ENCODE results near the gene HSD11B1.

The HSD11B1 gene

DNA sequence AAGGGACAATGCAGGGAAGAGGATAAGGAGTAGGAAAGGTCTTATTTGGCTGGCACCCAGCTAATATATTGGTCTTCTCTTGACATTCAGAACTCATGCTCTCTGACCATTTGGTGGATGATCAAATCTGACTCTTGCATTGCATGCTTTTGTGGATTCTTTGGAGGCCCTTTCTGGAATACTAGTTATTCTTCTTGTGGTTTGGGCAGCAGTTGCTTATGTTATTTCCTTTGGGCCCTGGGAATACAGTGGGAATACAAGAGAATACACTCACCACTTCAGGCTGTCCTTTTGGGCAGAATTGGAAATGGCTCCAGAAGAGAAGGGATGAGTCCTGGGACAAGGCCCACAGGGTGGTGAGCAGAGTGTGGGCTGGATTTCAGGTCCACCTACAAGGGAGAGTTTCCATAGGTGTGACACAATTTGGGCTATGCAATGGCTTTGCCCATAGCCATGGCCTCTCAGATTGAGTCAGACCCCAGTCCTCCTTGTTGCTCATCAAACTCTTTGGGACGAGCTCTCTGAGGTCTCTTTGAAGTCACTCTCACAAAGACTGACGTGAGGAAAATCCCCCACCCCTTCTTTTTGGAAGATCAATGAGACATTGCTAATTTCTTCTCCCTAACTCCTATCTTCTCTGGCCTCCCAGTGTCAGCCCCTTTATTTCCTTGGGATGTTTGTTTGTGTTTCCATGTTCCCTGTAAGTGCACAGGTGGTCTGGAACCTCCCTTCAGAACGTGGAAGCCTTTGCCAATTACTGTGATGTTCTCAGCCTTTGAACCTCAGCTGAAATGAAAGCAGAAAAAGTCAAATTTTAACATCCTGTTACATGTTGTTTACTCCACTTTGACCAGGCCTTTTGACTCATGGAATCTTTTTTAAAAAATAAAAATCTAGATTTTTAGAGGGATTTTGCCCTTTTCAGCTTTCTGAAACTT is 19.4 kb downstream of the HSD11B1 start:
- in situ Hi-C loops (cut with MboI; ENCODE audit: low sequenced_read_pairs): no loop called here

DNA sequence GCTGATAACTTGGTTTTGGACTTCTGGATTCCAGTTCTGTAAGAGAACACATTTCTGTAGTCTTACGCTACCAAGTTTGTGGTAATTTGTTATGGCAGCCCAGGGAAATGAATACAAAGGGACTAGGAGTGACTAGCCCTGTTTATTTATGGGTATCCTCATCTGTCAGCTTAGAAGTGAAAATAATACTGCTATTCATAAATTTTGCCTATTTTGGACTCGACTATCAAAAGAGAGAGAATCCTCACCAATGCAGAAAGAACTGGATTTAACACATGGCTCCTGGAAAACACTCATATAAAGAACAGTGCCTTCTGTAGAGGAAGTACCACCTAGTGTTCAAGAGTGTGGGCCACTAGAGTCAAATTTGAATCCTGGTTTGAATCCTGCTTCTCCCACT is 22.6 kb downstream of the HSD11B1 start:
- in situ Hi-C loops (cut with MboI; ENCODE audit: low sequenced_read_pairs): no loop called here

DNA sequence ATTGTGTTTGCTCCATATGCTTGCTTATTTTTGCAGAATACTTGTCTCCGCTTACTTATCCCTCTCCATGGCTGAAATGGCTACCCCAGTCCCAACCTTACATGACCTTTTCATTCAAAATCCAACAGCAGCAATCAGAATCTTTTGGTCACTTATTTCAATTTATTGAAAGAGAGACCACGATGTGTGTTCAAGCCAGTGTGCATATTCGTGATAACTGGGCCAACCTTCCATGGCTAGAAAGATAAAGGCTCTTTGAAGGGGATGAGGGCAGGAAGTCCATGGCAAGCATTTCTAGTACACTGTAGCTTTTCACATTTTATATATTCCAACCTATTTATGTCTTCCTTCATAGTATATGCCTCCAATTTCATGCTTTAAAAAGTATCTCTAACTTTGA is 23.1 kb downstream of the HSD11B1 start:
- in situ Hi-C loops (cut with MboI; ENCODE audit: low sequenced_read_pairs): no loop called here

DNA sequence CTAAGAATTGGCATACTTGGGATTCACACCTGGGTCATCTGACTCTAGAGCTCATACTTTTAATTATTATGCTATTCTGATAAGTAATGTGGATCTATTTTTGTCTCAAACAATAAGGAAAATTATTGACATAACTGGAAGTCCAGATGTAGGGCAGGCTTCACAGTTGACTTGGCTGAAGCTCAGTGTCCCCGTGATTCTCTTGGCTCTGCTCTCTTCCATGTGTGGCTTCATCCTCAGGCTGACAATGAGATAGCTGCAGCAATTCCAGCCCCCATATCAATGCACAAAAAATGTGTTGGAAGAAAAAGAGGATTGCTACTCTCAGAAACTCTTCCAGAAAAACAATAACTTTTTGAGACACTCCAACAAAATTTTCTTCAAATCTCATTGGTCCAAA is 23.8 kb downstream of the HSD11B1 start:
- in situ Hi-C loops (cut with MboI; ENCODE audit: low sequenced_read_pairs): no loop called here

DNA sequence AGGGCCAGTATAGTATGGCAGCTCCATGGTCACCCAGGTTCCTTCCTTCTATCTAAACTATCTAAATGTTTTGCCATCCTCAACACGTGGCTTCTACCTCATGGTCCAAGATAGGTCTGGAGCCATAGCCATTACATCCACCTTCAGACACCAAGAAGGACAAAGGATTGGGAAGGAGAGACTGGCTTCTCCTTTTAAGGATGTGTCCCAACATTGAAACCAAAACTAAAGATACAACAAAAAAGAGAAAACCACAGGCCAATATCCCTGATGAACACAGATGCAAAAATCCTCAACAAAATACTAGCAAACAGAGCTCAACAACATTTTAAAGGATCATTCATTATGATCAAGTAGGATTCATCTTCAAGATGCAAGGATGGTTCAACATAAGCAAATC is 24.8 kb downstream of the HSD11B1 start:
- in situ Hi-C loops (cut with MboI; ENCODE audit: low sequenced_read_pairs): no loop called here

DNA sequence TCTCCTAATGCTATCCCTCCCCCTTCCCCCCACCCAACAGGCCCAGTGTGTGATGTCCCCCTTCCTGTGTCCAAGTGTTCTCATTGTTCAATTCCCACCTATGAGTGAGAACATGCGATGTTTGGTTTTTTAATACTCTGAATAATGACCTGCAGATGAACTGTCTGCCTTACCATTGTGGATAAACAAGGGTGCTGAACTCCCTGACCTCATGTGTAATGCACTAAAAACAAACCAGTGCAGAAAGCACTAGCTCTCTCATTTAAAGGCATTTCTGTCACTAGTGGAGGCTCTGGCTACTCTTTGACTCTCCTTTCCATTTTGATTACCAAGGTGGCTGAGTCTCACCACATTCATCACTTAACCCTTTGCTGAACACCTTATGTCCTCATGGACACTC is 28.1 kb downstream of the HSD11B1 start:
- in situ Hi-C loops (cut with MboI; ENCODE audit: low sequenced_read_pairs): no loop called here

DNA sequence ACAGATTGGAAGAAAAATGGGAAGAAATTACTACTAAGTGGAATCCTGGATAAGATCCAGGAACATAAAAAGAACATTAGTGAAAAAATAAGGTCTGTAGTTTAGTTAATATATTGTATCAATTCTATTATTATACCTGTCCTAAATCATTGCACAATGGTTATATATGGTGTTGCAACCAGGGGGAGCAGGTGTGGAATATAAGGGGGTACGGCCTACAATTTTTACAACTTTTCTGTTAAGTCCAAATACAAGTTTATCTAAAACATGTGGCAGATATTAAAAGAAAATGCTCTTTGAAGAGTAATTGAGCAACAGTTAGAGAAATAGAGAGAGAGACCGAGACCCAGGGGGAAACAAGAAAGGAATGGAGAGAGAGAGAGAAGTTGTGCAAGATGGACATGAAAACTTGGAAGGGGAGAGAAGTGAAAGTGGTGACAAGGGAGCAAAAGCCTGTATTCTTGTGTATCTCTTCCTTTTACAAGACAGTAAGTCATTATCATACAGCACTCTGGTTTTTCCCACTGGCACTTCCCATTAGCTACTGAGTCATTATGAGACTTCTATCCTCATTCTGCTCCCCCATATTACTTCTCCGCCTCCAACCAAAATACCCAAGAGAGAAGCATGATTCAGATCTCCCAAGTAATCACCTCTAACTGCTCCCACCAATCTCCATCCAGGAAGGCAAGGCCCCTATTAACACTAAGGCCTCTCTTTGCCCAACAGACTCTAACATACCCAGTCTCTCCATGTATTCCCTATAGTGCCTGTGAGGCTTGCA is 29.0 kb downstream of the HSD11B1 start:
- in situ Hi-C loops (cut with MboI; ENCODE audit: low sequenced_read_pairs): no loop called here

DNA sequence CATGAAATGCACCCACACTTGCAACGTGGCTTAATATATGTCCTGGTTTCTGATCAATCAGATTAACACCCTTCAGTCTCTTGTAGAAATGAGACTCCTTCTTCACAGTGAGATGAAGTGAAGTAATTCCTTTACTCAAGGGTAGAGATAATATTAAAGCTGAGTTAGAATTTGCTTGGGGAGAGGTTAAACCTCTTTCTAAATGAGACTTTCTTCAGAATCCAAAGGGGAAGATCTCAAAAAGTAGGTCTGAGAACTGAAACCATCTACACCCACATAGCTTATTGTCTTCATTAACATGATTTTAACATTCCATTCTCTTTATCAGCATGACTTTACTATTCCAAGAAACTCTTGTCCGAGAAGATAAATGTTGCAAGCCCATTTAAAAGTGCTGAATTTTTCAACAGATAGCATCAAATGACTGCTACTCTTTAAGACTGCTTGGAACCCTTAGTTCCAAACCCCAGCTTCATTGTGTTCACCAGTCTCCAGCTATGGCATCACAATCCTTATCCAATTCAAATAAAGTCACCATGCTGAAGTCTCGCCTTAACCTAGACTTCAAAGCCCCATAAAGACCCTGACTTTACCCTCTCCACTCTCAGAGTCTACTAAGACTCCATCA is 32.0 kb downstream of the HSD11B1 start:
- in situ Hi-C loops (cut with MboI; ENCODE audit: low sequenced_read_pairs): no loop called here

DNA sequence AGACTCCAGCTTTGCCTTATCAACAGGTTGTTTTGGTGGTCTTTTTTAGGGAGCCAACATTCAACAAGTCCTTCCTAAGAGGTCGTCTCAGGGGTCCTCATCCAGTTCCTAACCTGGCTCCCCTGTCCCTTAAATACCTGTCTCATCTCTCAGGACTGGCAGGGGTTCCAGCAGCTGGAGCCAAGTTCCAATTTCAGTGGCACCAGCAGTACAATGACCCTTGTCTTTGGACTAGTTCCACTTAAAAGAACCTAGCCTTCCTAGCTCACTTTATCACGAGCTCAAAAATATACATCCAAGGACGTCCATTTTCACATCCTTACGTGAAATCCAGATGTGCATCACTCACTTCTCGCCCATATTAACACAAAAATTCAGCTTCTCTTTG is 32.5 kb downstream of the HSD11B1 start:
- in situ Hi-C loops (cut with MboI; ENCODE audit: low sequenced_read_pairs): no loop called here

DNA sequence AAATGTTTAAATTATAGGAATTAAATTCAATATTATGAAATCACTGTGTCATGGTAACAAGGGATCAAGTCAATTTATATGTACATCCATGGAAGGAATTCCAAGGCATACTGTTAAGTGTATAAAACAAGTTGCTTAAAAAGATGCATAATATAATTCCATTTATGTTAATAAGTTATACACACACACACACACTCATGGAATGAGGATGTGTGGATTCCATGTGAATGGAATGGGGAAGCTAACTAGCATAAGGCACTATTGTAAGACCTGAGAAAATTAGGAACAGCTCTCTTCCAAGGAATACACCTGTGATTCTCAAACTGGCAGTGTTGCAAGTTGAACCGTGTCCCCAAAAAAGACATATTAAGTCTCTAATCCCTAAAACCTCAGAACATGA is 33.6 kb downstream of the HSD11B1 start:
- in situ Hi-C loops (cut with MboI; ENCODE audit: low sequenced_read_pairs): no loop called here

DNA sequence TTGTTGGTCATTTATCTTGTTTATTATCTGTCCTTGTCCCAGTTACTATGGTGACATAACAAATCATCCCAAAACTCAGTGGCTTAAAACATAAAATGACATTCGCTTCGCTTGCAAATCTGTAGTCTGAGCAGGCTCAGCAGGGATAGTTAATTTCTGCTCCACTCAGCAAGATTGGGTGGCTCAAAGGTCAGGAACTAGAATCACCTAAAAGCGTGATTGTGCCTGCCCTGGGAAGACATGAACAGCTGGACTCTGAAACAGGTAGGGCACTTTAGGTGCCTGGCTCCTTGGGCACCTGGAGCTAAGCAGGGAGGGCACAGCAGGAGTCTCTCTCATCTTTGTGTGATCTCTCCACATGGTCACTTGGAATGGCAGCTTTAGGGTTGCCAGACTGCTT is 36.5 kb downstream of the HSD11B1 start:
- in situ Hi-C loops (cut with MboI; ENCODE audit: low sequenced_read_pairs): no loop called here

DNA sequence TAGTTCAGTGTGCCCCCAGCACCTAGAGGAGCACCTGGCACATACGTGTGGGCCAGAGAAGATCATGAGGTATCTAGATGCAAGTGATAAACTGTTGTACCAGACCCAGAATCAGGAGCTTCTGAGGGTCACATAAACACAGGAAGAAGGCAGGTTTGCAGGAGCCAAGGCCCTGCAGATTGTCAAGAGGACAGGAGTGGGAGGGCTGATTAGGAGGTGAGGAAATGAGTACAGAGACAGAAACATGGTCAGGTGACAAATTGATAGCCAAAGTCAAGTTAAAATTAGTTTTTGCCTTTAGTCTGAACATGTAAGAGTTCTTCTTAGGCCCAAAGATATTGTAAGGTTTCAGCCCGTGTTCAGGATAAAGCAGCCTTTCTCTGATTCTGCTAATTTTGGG is 37.2 kb downstream of the HSD11B1 start:
- in situ Hi-C loops (cut with MboI; ENCODE audit: low sequenced_read_pairs): no loop called here

DNA sequence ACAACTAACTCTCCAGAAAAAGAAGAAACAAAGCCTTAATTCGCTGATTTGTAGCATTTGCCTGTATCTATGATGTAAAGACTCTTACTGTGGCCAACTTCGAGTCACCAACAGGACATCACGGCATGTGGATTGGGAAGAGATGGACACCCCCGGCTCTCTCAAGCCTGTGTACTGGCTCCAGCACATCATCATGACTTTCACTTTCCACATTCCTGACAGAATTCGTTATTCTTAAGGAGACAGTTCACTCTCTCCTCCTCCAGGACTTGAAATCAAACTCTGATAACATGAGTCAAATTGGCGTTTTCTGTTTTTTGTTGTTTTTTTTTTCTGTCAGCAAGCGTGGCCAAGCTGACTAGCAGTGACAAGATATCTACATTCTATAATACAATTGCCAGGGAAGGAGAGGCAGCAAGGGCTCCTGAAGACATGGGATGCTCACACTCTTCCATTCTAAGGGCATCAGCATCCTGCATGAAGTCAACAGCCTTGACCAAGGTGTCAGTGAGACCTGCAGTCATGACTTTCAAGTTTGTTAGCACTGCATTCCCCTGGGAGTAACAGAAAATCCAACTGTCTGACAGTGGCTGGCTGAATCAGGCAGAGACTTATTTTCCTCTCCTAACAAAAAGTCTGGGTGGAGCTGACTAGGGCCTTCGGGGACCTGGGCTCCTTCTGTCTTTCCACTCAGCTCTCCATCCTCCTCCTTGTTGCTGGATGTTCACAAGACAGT is 37.9 kb downstream of the HSD11B1 start:
- in situ Hi-C loops (cut with MboI; ENCODE audit: low sequenced_read_pairs): no loop called here

DNA sequence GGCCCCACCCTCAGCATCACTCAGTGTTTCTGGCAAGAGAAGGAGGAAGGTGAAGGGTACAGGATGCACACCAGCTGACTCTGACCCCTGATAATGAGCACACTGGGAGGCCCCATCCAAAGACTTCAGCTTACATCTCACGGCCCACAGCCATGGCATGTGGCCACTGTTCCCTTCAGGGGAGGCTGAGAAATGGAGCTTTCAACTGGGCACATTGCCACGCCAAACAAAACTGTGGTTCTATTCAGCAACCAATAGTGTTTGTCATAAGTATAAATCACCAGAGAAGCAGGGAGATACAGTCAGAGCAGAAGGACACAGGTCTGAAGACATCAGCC is 38.5 kb downstream of the HSD11B1 start:
- in situ Hi-C loops (cut with MboI; ENCODE audit: low sequenced_read_pairs): no loop called here

DNA sequence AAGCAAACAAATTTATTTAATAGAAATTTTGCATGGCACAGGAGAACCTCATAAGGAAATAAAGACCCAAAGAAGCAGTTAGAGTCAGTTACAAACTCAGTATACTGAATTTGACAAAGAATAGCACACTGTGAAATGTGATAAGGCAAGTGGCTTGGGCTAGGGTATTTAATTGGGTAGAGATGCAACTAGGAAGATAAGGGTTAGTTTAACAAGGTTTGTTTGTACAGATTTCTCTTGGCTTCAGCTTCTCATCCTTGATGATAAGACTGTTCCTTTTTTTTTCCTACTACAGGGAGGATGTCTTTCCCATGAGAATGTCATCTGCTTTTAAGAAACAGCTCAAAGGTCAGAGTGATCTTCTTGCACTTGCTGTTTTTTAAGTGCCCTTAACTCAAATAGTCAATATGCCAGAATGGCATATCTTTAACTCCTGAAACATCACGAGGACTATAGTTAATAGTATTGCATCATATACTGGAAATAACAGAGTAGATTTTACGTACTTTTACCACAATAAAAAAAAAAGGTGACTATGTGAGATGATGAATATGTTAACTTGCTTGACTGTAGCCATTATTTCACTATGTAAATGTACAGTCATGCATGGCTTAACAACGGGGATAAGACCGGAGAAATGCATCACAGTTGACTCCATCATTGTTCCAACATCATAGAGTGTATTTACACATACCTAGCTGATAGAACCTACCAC is 42.0 kb downstream of the HSD11B1 start:
- in situ Hi-C loops (cut with MboI; ENCODE audit: low sequenced_read_pairs): no loop called here

DNA sequence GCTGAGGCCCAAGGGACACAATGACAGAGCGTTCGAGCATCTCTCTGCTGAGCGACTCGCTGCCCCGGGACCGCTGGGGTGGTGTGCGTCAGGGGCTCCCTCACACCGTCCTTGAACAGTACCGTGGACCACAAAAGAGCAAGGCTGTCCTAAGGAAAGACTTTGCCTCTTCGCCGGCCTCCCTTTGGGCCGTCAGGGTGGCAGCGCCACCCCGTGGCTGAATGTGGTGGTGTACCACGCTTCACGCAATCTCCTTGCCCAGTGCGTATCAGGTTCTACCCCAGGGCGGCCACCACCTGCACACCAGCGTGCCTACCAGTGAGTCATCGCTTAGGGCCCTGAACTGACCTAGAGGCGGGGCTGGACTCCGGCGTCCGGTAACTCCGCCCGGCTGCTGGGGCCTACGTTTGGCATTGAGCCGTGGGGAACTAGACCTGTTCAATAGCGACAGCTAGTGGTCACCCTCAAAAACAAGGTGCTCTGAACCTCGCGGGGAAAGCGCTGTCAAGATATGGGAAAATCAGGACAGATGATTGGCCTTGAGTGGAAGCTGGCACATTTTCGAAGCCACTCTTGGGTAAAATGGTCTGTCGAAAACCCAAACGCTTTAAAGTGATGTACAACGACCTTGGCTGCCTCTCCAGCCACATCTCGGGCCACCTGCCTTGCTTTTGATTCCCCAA is 43.1 kb downstream of the HSD11B1 start:
- in situ Hi-C loops (cut with MboI; ENCODE audit: low sequenced_read_pairs): no loop called here

DNA sequence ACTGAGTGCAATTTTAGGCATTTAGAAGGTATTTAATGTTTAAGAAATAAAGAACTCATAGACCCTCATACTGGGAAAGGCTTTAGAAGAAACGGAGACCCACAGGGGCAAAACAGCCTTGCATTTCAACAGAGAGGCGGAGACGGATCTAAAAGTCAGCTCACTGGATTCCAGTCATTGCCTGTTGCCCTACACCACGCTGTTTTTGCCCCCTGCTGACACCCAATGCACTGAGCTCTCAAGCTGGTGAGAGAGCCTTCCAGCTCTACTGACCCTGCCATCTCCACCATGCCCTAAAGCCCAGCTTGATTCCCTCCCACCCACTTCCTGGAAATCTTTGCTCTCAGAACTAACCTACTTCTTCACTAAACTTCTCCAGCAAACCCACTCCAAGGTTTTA is 44.0 kb downstream of the HSD11B1 start:
- in situ Hi-C loops (cut with MboI; ENCODE audit: low sequenced_read_pairs): no loop called here

DNA sequence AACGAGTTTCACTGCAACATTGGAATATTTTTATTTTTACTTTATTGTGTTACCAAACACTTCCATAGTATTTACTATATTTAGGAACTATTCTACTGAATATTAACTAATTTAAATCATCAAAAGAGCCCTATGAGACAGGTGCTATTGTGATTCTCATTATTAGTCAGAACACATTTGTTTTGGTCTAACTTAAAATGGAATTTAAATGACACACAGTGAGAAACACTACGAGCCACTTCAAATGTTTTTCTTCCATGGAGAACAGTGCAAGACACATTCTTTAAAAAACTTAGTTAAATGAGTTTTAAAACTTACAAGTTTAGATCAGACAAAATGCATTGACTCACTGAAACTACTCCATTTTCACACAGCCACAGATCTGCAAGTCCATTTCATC is 44.6 kb downstream of the HSD11B1 start:
- in situ Hi-C loops (cut with MboI; ENCODE audit: low sequenced_read_pairs): no loop called here

DNA sequence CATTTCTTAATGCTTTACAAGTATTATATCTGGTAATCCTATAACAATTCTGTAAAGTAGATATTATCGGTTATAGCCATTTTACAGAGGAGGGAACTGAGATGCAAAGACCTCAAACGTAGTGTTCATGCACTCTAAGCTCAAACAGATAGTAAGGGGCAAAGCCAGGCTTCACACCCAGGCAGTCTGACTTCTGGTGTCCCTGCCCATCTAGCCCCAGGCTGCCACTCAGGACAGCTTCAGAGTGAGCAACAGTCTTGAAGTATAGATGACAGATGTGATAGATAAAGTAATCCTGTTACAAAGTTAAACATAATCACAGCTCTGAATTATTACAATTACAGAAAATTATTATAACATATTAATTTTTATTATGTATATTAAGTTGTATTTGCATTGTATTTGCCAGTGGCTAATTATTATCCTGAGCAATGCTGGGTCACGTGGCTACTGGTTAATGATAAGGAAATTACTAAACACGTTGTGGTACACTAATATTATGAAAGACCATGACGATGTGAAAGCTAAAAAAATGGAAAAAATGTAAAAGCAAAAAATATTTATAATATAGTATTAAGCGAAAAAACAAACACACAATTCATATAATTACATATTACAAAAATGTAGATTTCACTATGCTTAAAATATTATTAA is 45.2 kb downstream of the HSD11B1 start:
- in situ Hi-C loops (cut with MboI; ENCODE audit: low sequenced_read_pairs): no loop called here
